Mononuclear cell (primary cell): ENCODE data around the gene PLEK. TPM values are rescaled to one million over a fixed set of nuclear protein-coding genes. Genes with fewer than 3 reads are reported as not detected.
"Not testable (repeated sequence)": the region's sequence is repeated elsewhere in the genome, so short reads cannot be mapped to it uniquely, and the experiment has no call there.

Experiments used
- H3K27me3 ChIP-seq: 2 replicates; pipeline ENCODE4 v1.6.0; 2011; ENCODE audit warnings: low read length, control low read depth; ENCODE audit not compliant: insufficient read depth
- H3K4me1 ChIP-seq: 2 replicates; pipeline ENCODE4 v1.5.1; 2011; ENCODE audit warnings: mild to moderate bottlenecking, low read length, control low read depth; ENCODE audit not compliant: insufficient read depth
- H3K4me3 ChIP-seq: 2 replicates; pipeline ENCODE4 v1.5.1; 2011; ENCODE audit warnings: mild to moderate bottlenecking, low read length, moderate library complexity
- H3K9me3 ChIP-seq: 2 replicates; pipeline ENCODE4 v1.5.1; 2011; ENCODE audit warnings: low read depth, mild to moderate bottlenecking, control low read depth, low read length
- total RNA-seq: library from RNA; depleted of rRNA; stranded (reverse); fragments of >200 nt; gene quantifications from one replicate; pipeline ENCODE4 v1.2.3, GENCODE V29; 2012

The PLEK gene
- total RNA-seq, 1 donor: 474 TPM

- Histone ChIP-seq H3K27me3 (no peaks in the 10 kb centered on the region), H3K9me3 (no peaks in the 10 kb centered on the region), H3K4me1 (peaks cover 98% of the 10 kb centered on the region), H3K4me3 (no peak overlapping the region)
These were observed 20.8 kb downstream of the PLEK start for GRCh38 chr2:68385907-68386287.

- Histone ChIP-seq H3K4me1 (peaks cover 98% of the 10 kb centered on the region), H3K27me3 (no peaks in the 10 kb centered on the region), H3K4me3 (no peak overlapping the region), H3K9me3 (no peaks in the 10 kb centered on the region)
These were observed 21.3 kb downstream of the PLEK start for GRCh38 chr2:68386365-68386764.

GRCh38 chr2:68387408-68388350, 22.6 kb downstream of the PLEK start:
- H3K4me1 ChIP-seq: peaks cover 98% of the 10 kb centered on the region
- no peak overlapping the region for H3K4me3 ChIP-seq
- H3K9me3 ChIP-seq: no peaks in the 10 kb centered on the region
- H3K27me3 ChIP-seq: no peaks in the 10 kb centered on the region

GRCh38 chr2:68388358-68388757, 23.3 kb downstream of the PLEK start:
- Histone ChIP-seq H3K27me3 (no peaks in the 10 kb centered on the region), H3K9me3 (no peaks in the 10 kb centered on the region), H3K4me3 (no peak overlapping the region), H3K4me1 (peaks cover 91% of the 10 kb centered on the region)

GRCh38 chr2:68388772-68389171, 23.7 kb downstream of the PLEK start:
- no peak overlapping the region for H3K4me3 ChIP-seq
- H3K9me3 ChIP-seq: no peaks in the 10 kb centered on the region
- no peaks in the 10 kb centered on the region for H3K27me3 ChIP-seq
- H3K4me1 ChIP-seq: peaks cover 87% of the 10 kb centered on the region

- Histone ChIP-seq H3K4me1 (peaks cover 74% of the 10 kb centered on the region), H3K4me3 (no peak overlapping the region), H3K9me3 (no peaks in the 10 kb centered on the region), H3K27me3 (no peaks in the 10 kb centered on the region)
These were observed 25.0 kb downstream of the PLEK start for GRCh38 chr2:68390114-68390513.

GRCh38 chr2:68390586-68390985, 25.5 kb downstream of the PLEK start:
- Histone ChIP-seq H3K4me1 (peaks cover 69% of the 10 kb centered on the region), H3K4me3 (no peak overlapping the region), H3K27me3 (no peaks in the 10 kb centered on the region), H3K9me3 (no peaks in the 10 kb centered on the region)

- H3K4me3 ChIP-seq: no peak overlapping the region
- H3K27me3 ChIP-seq: no peaks in the 10 kb centered on the region
- no peaks in the 10 kb centered on the region for H3K9me3 ChIP-seq
- peaks cover 64% of the 10 kb centered on the region for H3K4me1 ChIP-seq
These were observed 26.0 kb downstream of the PLEK start for GRCh38 chr2:68391099-68391498.

GRCh38 chr2:68391869-68392268, 26.8 kb downstream of the PLEK start:
- Histone ChIP-seq H3K4me3 (no peak overlapping the region), H3K4me1 (peaks cover 56% of the 10 kb centered on the region), H3K9me3 (no peaks in the 10 kb centered on the region), H3K27me3 (no peaks in the 10 kb centered on the region)

- Histone ChIP-seq H3K4me3 (no peak overlapping the region), H3K27me3 (no peaks in the 10 kb centered on the region)
These were observed 31.0 kb downstream of the PLEK start for GRCh38 chr2:68396093-68396492.

GRCh38 chr2:68397704-68398263, 32.7 kb downstream of the PLEK start:
- not testable (repeated sequence) for H3K9me3 ChIP-seq, H3K4me3 ChIP-seq, H3K27me3 ChIP-seq, H3K4me1 ChIP-seq

More at GRCh38 chr2:68396093-68396492, 31.0 kb downstream of the PLEK start:
- H3K9me3 ChIP-seq: no peaks in the 10 kb centered on the region
- H3K4me1 ChIP-seq: peaks cover 14% of the 10 kb centered on the region

- no peaks in the 10 kb centered on the region for H3K9me3 ChIP-seq
- H3K4me1 ChIP-seq: peaks cover 12% of the 10 kb centered on the region
- H3K4me3 ChIP-seq: no peak overlapping the region
- H3K27me3 ChIP-seq: no peaks in the 10 kb centered on the region
These were observed 38.1 kb downstream of the PLEK start for GRCh38 chr2:68403199-68403644.

GRCh38 chr2:68404164-68404563, 39.1 kb downstream of the PLEK start:
- no peaks in the 10 kb centered on the region for H3K27me3 ChIP-seq
- H3K9me3 ChIP-seq: no peaks in the 10 kb centered on the region
- peaks cover 12% of the 10 kb centered on the region for H3K4me1 ChIP-seq
- no peak overlapping the region for H3K4me3 ChIP-seq

GRCh38 chr2:68404893-68405799, 40.1 kb downstream of the PLEK start:
- H3K4me1 ChIP-seq: peaks cover 12% of the 10 kb centered on the region
- H3K4me3 ChIP-seq: no peak overlapping the region
- no peaks in the 10 kb centered on the region for H3K9me3 ChIP-seq
- H3K27me3 ChIP-seq: no peaks in the 10 kb centered on the region
